T-helper 1 cell (primary cell): ENCODE measurements around the gene BRD8.

Experiments used
- DNase-seq, 5 donors: peaks; one replicate each; pipeline ENCODE4 v3.0.0-alpha.2; 2012 to 2020

BRD8 gene

DNA sequence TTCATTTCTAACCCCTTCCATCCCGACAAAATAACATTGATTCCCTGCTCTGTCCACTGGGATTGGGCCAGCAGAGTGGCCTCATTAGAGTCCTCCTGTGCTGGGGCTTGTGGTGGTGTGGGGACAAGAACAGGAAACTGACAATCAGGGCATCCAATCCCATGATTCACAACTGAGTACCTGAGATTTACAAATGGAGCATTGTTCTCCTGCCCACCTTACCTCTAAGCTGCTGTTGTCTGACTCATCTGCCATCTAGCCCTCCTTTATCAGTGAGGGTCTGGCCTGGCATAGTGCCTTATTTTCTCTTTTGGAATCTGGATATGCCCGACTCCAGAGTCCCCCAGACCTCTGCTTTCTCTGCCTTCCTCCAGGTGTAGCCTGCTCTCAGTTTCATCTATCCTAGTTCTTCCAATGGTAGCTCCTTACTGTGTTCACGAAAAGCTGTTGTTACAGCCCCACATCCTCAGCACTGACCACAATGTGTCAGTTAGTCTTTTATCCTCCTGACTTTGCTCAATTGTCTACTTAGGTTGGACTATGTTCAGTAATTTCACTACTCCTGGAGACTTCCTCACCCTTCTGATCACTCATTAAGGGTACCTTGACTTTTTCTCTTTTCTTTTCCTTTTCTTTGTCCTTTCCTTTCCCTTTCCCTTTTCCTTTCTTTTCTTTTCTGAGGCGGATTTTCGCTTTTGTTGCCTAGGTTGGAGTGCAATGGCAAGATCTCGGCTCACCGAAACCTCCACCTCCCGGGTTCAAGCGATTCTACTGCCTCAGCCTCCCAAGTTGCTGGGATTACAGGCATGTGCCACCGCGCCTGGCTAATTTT, 81.2 kb downstream of the BRD8 start:
- peak in 1 of 5 donors; percentile 17 for DNase-seq

DNA sequence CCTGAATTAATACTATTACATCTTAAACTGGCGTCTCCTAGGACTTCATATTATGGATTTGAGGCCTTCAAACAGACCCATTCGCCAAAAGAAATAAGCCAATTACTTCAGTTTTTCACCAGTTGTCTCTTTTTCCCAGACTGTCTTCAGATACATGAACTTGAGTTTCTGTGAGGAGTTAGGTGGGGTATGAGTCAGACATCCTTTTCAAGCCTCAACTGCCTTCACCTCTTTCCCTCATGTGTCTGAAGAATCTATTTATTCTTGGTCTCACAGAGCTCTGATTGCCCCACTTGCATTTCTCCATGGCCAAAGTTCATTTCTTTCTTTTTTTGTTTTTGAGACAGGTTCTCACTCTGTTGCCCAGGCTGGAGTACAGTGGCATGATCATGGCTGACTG, 82.1 kb downstream of the BRD8 start:
- peak in 1 of 5 donors; percentile 26 for DNase-seq

DNA sequence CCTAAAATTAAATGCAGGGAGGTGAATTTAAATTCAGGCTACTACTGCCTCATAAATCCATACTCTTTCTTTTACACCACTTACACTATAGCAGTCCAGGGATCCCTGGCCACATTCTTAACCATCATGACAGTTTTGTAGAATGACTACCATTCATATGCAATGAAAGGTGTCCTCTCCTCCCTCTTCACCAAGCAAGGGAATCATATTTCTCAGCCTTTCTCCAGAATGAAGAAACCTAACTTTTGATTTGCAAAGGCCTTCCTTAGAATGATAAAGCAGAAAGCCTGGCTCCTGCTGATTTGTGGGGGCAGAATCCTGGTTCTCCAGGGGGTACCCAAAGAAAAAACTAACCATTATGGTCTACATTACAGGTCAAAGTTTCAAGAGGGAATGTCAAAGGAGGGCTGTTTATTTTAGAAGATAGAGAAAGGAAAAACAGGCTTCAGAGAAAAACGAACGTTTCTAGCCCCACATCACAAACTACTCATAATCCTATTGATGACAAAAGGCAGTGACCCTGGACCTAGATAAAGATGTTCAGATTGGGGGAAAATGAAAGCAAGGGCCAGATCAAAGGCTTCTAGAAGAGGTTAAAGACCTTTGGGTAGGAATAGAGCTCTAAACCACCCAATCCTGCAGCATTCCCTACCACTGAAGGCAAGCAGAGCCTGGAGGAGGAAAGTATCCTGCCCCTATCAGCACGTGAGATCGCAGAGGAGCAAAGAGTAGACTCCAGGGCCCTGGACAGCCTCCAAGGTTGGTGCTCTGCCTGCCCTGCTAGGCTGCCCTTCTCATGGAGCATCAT, 83.1 kb downstream of the BRD8 start:
- DNase-seq, result no peak

DNA sequence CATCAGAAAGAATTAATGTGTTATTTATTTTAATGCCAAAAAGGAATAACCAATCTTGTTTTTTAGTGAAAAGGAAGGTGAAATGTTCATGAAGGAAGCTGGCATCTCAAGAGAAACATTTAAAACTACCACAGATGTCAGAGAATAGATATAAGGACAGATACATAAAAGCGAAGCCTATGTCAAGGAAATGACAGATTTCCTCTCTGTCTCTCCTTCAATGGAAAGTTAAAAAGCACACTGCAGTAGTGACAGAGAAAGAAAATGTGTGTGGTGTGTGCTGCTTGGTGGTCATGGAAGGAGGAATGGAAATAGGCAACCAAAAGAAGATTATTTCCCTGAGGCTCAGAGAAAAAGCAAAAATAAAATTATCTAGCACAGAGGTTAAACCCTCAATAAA, 85.4 kb downstream of the BRD8 start:
- DNase-seq, result no peak

DNA sequence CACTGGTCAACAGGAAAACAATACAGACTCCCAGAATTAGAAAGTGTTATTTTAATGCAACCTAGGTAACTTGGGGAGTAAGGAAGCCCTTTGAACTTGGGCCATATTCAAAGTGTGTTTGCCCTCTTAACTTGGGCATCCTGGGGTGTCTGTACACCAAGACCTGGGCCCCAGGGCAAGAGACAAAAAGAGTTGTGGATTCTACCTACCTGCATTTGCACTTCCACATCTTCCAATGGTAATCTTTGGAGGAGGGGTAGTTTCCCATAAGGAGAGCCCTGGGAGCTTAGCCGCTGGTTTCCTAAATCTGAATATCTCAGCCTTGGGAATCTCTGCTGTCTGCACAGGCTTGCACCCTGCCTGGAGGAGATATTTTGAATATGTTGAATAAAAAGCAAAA, 86.1 kb downstream of the BRD8 start:
- no peak for DNase-seq

DNA sequence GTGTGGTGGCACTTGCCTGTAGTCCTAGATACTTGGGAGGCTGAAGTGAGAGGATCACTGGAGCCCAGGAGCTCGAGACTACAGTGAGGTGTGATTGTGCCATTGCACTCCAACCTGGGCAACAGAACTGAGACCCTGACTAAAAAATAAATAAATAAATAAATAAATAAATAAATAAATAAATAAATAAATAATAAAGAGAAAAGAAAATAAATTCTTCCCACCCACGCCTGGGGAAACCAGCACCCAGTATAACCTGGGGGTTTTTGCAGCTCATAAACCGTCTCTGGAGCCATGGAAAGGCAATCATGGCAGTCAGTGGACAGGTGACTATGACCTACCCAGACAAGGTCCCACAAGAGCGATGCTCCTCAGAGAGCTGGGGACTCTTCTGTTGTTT, 86.7 kb downstream of the BRD8 start:
- no peak for DNase-seq
